Body of pancreas (tissue), 4 donors: Measurements from ENCODE around the gene IFNL1.

Source experiments
- POLR2A ChIP-seq, 3 donors: fragments of 450-650 bp; IDR thresholded peaks; one replicate each; pipeline ENCODE4 v1.6.1; 2016; ENCODE audit warnings: antibody characterized with exemption in 3 of 3, mild to moderate bottlenecking in 2 of 3
- TF ChIP-seq, protein P1 (sequence below), 7 experiments: fragments of 450-650 bp in 4 of 7; fragments of 200-600 bp in 3 of 7; sonication (generic) in 3 of 7; IDR thresholded peaks; one replicate each; pipeline ENCODE4 v1.5.1; 2016 to 2019; ENCODE audit warnings: antibody characterized with exemption in 7 of 7

- TF ChIP-seq, protein P1, sequence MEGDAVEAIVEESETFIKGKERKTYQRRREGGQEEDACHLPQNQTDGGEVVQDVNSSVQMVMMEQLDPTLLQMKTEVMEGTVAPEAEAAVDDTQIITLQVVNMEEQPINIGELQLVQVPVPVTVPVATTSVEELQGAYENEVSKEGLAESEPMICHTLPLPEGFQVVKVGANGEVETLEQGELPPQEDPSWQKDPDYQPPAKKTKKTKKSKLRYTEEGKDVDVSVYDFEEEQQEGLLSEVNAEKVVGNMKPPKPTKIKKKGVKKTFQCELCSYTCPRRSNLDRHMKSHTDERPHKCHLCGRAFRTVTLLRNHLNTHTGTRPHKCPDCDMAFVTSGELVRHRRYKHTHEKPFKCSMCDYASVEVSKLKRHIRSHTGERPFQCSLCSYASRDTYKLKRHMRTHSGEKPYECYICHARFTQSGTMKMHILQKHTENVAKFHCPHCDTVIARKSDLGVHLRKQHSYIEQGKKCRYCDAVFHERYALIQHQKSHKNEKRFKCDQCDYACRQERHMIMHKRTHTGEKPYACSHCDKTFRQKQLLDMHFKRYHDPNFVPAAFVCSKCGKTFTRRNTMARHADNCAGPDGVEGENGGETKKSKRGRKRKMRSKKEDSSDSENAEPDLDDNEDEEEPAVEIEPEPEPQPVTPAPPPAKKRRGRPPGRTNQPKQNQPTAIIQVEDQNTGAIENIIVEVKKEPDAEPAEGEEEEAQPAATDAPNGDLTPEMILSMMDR (IDR thresholded peaks at IDR 0.05) = no peak
- TF ChIP-seq POLR2A (IDR thresholded peaks at IDR 0.05) = no peak
Observed at GRCh38 chr19:39318690-39319089, 22.5 kb downstream of the IFNL1 start.
